ENCODE results near the gene DNAJC15.
"Not testable (repeated sequence)": the region's sequence is repeated elsewhere in the genome, so short reads cannot be mapped to it uniquely, and the experiment has no call there.

Gene DNAJC15

GRCh38 chr13:43005460-43006236, 17.7 kb upstream of the DNAJC15 start:
- no peak for DNase-seq (ENCODE audit: low read depth in 3 of 3)

GRCh38 chr13:43006893-43007631, 16.3 kb upstream of the DNAJC15 start:
- DNase-seq (ENCODE audit: low read depth in 3 of 3) = no peak

DNA sequence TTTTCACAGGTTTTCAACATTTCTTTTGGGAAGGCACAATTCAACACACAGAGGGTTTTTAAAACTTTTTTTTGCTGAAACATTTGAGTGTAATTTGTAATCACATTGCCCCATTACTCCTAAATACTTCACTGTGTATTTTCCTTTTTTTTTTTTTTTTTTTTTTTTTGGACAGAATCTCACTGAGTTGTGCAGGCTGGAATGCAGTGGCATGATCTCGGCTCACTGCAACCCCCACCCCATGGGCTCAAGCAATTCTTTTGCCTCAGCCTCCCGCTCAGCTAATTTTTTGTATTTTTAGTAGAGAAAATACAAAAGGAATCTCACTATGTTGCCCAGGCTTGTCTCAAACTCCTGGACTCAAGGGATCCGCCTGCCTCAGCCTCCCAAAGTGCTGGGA, 14.8 kb upstream of the DNAJC15 start:
- no peak for DNase-seq (ENCODE audit: low read depth in 3 of 3)

DNA sequence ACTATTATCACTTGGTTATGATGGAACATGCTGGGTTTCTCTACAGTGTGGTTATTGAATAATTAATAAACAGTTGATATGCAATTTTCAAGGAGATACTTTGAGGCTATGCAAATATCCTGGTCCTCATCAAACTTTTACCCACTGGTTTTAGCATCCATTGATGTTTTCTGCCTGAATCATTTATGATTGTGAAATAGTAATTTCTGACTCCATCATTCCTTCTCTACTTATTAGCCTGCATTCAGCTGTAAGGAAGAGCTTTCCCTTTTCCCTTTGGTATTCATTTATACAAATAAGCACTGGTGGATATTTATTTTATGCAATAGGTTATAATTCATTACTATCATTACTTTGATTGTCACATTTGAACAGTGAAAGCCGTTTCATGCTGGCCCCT, 13.9 kb upstream of the DNAJC15 start:
- DNase-seq (ENCODE audit: low read depth in 3 of 3) = no peak

GRCh38 chr13:43014162-43014561, 9.2 kb upstream of the DNAJC15 start:
- no peak for DNase-seq (ENCODE audit: low read depth in 3 of 3)

- DNase-seq (ENCODE audit: low read depth in 3 of 3) = no peak
Observed at GRCh38 chr13:43016226-43016625, 7.2 kb upstream of the DNAJC15 start.

GRCh38 chr13:43019811-43020210, 3.6 kb upstream of the DNAJC15 start:
- no peak for DNase-seq (ENCODE audit: low read depth in 3 of 3)

- no peak for DNase-seq (ENCODE audit: low read depth in 3 of 3)
Observed at GRCh38 chr13:43020794-43021193, 2.6 kb upstream of the DNAJC15 start.

DNA sequence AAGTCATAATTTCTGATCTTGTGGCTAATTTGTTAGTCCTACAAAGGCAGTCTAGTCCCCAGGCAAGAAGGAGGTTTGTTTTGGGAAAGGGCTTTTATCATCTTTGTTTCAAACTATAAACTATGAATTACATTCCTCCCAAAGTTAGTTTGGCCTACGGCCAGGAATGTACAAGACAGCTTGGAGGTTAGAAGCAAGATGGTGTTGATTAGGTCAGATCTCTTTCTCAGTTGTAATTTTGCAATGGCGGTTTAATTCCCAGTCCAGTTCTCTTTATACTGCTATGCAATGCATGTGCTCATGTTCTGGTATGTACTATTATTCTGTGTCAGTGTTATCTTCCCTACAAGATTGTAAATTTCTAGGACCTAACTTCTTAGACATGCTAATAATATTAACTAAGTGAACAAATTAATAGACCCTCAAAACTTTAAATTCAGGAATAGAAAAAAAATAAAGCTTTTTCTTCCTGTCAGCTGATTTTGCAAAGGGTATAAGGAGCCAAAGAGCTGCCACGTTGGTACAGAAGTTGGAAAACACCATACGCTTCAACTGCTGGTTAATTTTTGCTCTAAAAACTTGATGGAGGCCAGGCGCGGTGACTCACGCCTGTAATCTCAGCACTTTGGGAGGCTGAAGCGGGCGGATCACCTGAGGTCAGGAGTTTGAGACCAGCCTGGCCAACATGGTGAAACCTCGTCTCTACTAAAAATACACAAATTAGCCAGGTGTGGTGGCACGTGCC, 1.3 kb upstream of the DNAJC15 start:
- DNase-seq (ENCODE audit: low read depth in 3 of 3) = no peak

DNA sequence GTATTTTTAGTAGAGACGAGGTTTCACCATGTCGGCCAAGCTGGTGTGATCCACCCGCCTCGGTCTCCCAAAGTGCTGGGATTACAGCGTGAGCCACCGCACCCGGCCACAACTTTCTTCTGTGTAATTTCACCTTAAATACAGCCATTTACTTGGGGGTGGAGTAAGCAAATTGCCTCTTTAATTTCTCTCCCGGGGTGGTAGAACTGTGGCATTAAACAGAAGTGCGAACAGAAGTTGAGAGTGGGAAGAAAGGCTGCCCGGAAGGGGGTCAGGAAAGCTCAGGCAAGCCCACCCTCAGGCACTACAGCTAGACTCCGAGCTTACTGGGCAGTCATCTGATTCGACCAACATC, 475 bp upstream of the DNAJC15 start:
- no peak for DNase-seq (ENCODE audit: low read depth in 3 of 3)

DNA sequence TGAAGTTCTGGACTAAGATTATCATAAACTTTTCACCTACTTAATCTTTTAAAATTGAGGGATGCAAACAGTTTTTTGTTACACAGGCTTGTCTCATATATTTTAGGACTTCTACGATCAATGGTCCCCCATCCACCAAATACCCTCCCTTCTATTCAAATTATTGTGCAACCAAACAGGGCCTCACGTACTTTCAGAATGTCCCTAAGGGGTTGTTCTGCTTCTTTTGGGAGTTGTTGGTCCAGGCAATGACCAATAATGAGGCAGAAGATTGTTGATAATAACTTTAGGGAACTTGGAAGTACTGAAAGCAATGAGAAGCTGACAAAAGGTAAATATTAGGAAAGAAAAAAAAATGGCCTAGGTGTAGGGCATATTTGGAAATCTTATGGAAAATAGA, 2.9 kb downstream of the DNAJC15 start:
- DNase-seq (ENCODE audit: low read depth in 3 of 3) = no peak

- DNase-seq (ENCODE audit: low read depth in 3 of 3) = no peak
Observed at GRCh38 chr13:43030548-43030947, 7.2 kb downstream of the DNAJC15 start.

DNA sequence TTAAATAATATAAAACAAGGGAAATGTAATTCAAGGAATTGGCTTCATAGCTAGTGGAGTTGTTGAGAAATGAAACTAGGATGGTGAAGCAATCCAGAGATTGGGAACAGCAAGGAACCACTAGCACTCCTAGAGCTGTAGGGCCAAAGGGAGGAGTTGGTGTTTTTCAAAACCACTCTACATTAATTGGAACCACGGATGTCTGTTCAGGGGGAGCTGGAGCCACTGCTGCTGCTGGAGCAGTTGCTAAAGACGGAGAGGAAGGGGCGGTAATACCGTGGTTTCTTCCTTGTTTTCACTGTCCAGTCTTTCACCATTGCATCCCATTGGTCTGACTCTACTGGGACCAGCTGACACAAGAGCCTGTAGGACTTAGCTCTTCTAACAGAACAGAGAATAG, 8.5 kb downstream of the DNAJC15 start:
- DNase-seq (ENCODE audit: low read depth in 3 of 3) = no peak

- no peak for DNase-seq (ENCODE audit: low read depth in 3 of 3)
Observed at GRCh38 chr13:43033038-43033437, 9.7 kb downstream of the DNAJC15 start.

- no peak for DNase-seq (ENCODE audit: low read depth in 3 of 3)
Observed at GRCh38 chr13:43036351-43037250, 13.2 kb downstream of the DNAJC15 start.

GRCh38 chr13:43039966-43040365, 16.6 kb downstream of the DNAJC15 start:
- no peak for DNase-seq (ENCODE audit: low read depth in 3 of 3)

DNA sequence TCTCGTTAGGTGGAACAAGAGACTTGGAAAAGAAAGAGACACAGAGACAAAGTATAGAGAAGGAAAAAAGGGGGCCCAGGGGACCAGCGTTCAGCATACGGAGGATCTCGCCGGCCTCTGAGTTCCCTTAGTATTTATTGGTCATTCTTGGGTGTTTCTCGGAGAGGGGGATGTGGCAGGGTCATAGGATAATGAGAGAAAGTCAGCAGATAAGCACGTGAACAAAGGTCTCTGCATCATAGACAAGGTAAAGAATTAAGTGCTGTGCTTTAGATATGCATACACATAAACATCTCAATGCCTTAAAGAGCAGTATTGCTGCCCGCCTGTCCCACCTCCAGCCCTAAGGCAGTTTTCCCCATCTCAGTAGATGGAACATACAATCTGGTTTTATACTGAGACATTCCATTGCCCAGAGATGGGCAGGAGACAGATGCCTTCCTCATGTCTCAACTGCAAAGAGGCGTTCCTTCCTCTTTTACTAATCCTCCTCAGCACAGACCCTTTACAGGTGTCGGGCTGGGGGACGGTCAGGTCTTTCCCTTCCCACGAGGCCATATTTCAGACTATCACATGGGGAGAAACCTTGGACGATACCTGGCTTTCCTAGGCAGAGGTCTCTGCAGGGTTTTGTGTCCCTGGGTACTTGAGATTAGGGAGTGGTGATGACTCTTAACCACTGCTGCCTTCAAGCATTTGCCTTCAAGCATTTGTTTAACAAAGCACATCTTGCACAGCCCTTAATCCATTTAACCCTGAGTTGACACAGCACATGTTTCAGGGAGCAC, 17.4 kb downstream of the DNAJC15 start:
- not testable (repeated sequence) for DNase-seq (ENCODE audit: low read depth in 3 of 3)

DNA sequence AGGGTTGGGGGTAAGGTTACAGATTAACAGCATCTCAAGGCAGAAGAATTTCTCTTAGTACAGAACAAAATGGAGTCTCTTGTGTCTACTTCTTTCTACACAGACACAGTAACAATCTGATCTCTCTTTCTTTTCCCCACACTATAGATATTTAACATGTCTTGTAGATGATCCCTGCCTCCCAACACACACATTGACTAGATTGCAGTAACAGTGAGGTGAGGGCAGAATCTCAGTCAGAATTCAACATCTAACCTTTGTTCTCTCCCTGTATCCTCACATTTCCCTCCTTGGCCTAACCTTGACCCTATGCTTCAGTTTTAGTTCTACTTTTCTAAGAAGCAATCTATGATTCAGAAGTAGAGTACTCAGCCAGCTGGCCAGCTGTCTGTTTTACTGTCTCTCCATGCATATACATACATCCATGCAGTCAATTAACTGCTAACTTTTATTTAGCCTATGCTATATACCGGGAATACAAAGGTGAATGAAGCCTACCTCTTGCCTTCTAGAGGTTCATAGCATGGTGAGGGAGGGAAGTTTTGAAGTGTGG, 18.1 kb downstream of the DNAJC15 start:
- no peak for DNase-seq (ENCODE audit: low read depth in 3 of 3)

GRCh38 chr13:43042410-43042921, 19.1 kb downstream of the DNAJC15 start:
- no peak for DNase-seq (ENCODE audit: low read depth in 3 of 3)

GRCh38 chr13:43044720-43045301, 21.4 kb downstream of the DNAJC15 start:
- no peak for DNase-seq (ENCODE audit: low read depth in 3 of 3)
